Sigmoid colon (tissue), 7 donors: ENCODE measurements around the gene SP8. TPM values are rescaled to one million over a fixed set of nuclear protein-coding genes. Genes with fewer than 3 reads are reported as not detected.

ENCODE experiments used
- DNase-seq: peaks from one replicate; pipeline ENCODE4 v3.0.0-alpha.2; 2019
- H3K27ac ChIP-seq, 4 donors: fragments of 200-600 bp; sonication (generic); one replicate each; pipeline ENCODE4 v1.5.1; 2016 to 2019; ENCODE audit warnings: mild to moderate bottlenecking in 1 of 4
- H3K27me3 ChIP-seq, 3 donors: fragments of 200-600 bp; sonication (generic); one replicate each; pipeline ENCODE4 v1.5.1; 2019; ENCODE audit warnings: mild to moderate bottlenecking in 1 of 3
- H3K36me3 ChIP-seq, 4 donors: fragments of 200-600 bp; sonication (generic); one replicate each; pipeline ENCODE4 v1.5.1; 2016 to 2019
- H3K4me1 ChIP-seq, 4 donors: fragments of 200-600 bp; sonication (generic); one replicate each; pipeline ENCODE4 v1.5.1; 2017 to 2019
- H3K4me3 ChIP-seq, 4 donors: fragments of 200-600 bp; sonication (generic); one replicate each; pipeline ENCODE4 v1.5.1; 2017 to 2019; ENCODE audit warnings: mild to moderate bottlenecking in 2 of 4, moderate library complexity in 1 of 4
- H3K9me3 ChIP-seq, 4 donors: fragments of 200-600 bp in 3 of 4; sonication (generic) in 3 of 4; one replicate each; pipeline versions ENCODE4 v1.5.1 to v1.6.1; 2013 to 2019
- EP300 ChIP-seq, 4 donors: sonication (generic); formaldehyde crosslinking; IDR thresholded peaks; one replicate each; pipeline ENCODE4 v1.6.1; 2017; ENCODE audit warnings: antibody characterized with exemption in 4 of 4
- POLR2A ChIP-seq, 2 donors: fragments of 450-650 bp; IDR thresholded peaks; one replicate each; pipeline ENCODE4 v1.6.1; 2016; ENCODE audit warnings: antibody characterized with exemption in 2 of 2, mild to moderate bottlenecking in 2 of 2, moderate library complexity in 2 of 2
- POLR2AphosphoS5 ChIP-seq, 4 donors: sonication (generic); formaldehyde crosslinking; IDR thresholded peaks; one replicate each; pipeline ENCODE4 v1.6.1; 2017; ENCODE audit warnings: antibody characterized with exemption in 4 of 4
- WGBS, 2 donors: extraction: QIAGEN DNeasy Blood & Tissue Kit; methylation state at CpG; one replicate each; pipeline ENCODE4 v1.1.7; 2013; 5-methylcytosine and 5-hydroxymethylcytosine counted together
- intact Hi-C: fragments of 100-400 bp; cut with DNase I; formaldehyde crosslinking; loops from one replicate; pipeline ENCODE4 v1.15.1; 2023
- polyA plus RNA-seq, 3 donors: library from polyadenylated mRNA; stranded (reverse); fragments of 200-250 nt; gene quantifications; one replicate each; pipeline ENCODE4 v1.2.3, GENCODE V29; 2013
- total RNA-seq, 4 donors: library from RNA; depleted of rRNA; stranded (reverse); fragments of >200 nt; gene quantifications; one replicate each; pipeline ENCODE4 v1.1.0, GENCODE V29; 2016
- TF ChIP-seq, protein P1 (sequence below), 4 experiments: fragments of 450-650 bp in 3 of 4; fragments of 200-600 bp in 1 of 4; IDR thresholded peaks; one replicate each; pipeline ENCODE4 v1.5.1; 2016 to 2019; ENCODE audit warnings: antibody characterized with exemption in 4 of 4, mild to moderate bottlenecking in 3 of 4, moderate library complexity in 2 of 4
- donor health status: healthy with polysubstance abuse.
- donor health status: Bipolar disorder and iron deficiency.
- donor health status: healthy.

The SP8 gene
- total and polyA plus RNA-seq, 7 donors: not detected

DNA sequence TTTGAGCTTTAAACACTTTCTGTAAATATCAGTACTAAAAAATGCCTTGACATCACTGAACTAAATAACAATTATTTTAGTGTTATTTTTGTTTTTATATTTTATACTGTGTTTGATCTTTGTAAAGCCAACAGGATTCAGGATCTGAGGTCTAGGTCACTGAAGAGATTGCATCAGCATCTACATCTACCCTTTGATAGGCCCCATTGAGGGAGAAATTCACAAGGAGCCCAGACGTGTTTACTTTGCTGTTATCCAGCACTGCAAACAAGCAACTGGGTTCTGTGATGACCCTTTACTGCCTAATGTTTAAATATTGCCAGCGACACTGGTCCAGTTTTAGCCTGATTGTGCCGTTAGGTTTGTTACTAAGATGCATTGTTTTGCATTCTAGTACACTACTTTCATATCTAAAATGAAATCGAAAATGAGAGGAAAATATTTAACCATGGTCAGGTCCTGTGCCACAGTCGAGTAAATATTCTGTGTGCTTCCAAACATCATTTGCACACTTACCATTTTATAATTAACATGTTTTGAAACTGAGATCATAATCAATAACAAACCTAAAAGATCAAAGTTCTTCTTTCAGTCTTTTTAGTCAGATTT lies 48.7 kb downstream of the SP8 start:
- Histone ChIP-seq H3K9me3 (no peaks in the 10 kb centered on the region), H3K4me1 (no peaks in the 10 kb centered on the region), H3K4me3 (no peak overlapping the region), H3K27ac (no peak overlapping the region), H3K27me3 (no peaks in the 10 kb centered on the region), H3K36me3 (no peaks in the 10 kb centered on the region)
- no peak for TF ChIP-seq POLR2AphosphoS5 (IDR thresholded peaks at IDR 0.05)
- TF ChIP-seq, protein P1, sequence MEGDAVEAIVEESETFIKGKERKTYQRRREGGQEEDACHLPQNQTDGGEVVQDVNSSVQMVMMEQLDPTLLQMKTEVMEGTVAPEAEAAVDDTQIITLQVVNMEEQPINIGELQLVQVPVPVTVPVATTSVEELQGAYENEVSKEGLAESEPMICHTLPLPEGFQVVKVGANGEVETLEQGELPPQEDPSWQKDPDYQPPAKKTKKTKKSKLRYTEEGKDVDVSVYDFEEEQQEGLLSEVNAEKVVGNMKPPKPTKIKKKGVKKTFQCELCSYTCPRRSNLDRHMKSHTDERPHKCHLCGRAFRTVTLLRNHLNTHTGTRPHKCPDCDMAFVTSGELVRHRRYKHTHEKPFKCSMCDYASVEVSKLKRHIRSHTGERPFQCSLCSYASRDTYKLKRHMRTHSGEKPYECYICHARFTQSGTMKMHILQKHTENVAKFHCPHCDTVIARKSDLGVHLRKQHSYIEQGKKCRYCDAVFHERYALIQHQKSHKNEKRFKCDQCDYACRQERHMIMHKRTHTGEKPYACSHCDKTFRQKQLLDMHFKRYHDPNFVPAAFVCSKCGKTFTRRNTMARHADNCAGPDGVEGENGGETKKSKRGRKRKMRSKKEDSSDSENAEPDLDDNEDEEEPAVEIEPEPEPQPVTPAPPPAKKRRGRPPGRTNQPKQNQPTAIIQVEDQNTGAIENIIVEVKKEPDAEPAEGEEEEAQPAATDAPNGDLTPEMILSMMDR (IDR thresholded peaks at IDR 0.05): no peak
- TF ChIP-seq EP300 (IDR thresholded peaks at IDR 0.05): no peak
- no peak for TF ChIP-seq POLR2A (IDR thresholded peaks at IDR 0.05)
- WGBS, 2 donors: 15 to 62% methylated on average over 5 of the region's 5 CpGs
- no peak for DNase-seq
- intact Hi-C loops: no loop called here

DNA sequence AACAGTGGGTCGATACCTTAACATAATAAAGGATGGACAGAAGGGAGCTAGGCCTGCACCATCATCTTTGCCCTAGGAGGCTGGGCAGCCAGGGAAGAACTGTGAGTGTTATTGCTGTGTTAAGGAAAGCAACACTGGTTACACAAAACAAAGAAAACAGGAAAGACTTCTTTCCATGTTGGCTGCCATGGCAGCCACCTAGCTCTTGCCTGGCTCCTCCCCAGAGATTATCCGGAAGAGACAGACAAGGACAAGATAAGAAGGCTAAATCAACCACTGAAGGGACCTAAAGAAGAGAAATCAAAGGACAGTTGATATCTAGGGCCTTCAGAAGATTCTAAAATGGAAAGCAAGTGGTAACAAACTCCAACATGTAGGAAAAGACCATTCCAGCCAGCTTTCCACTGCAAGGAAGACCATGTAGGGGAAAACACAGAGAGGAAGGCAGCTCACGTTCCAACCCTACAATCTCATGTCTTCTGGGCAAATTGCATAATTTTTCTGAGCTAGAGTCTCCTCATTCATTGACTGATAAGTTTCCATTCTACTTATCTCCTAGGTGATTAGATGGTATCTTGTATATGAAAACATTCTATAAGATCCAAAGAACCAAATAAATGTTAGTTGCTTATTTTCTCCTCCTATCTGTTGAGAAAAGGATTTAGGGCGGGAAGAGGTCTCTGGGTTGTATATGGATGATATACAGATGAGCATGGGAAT lies 51.2 kb downstream of the SP8 start:
- TF ChIP-seq EP300 (IDR thresholded peaks at IDR 0.05): no peak
- no peak for TF ChIP-seq POLR2A (IDR thresholded peaks at IDR 0.05)
- TF ChIP-seq, protein P1 (IDR thresholded peaks at IDR 0.05): no peak
- TF ChIP-seq POLR2AphosphoS5 (IDR thresholded peaks at IDR 0.05): no peak
- no peak overlapping the region for H3K4me3 ChIP-seq
- H3K4me1 ChIP-seq: no peaks in the 10 kb centered on the region
- intact Hi-C loops: no loop called here
- H3K36me3 ChIP-seq: no peaks in the 10 kb centered on the region
- H3K9me3 ChIP-seq: no peaks in the 10 kb centered on the region
- no peak for DNase-seq
- no peak overlapping the region for H3K27ac ChIP-seq
- H3K27me3 ChIP-seq: no peaks in the 10 kb centered on the region
- WGBS, 2 donors: 75 to 89% methylated on average over 4 of the region's 4 CpGs

Other genes with a start within 250 kb of the SP8 start
- gene ABCB5, start 171.2 kb downstream of the SP8 start, total RNA-seq: 1 to 10 TPM in 3 of 4 donors, not detected in 1; 2.5 to 4.6 (median 2.5) TPM
- 1 to 10 TPM in 1 of 3 donors, under 1 TPM in 1, not detected in 1; 0.03 to 1.8 TPM for gene ABCB5, start 171.2 kb downstream of the SP8 start, polyA plus RNA-seq